Inflammatory macrophage treated with lipopolysaccharide for 4 hours (primary cell): ENCODE results near the gene RBM14.
"Not testable (repeated sequence)": the region's sequence is repeated elsewhere in the genome, so short reads cannot be mapped to it uniquely, and the experiment has no call there.

Source experiments
- DNase-seq: peaks from one replicate; pipeline ENCODE4 v3.0.0-alpha.2; 2020

Gene RBM14

DNA sequence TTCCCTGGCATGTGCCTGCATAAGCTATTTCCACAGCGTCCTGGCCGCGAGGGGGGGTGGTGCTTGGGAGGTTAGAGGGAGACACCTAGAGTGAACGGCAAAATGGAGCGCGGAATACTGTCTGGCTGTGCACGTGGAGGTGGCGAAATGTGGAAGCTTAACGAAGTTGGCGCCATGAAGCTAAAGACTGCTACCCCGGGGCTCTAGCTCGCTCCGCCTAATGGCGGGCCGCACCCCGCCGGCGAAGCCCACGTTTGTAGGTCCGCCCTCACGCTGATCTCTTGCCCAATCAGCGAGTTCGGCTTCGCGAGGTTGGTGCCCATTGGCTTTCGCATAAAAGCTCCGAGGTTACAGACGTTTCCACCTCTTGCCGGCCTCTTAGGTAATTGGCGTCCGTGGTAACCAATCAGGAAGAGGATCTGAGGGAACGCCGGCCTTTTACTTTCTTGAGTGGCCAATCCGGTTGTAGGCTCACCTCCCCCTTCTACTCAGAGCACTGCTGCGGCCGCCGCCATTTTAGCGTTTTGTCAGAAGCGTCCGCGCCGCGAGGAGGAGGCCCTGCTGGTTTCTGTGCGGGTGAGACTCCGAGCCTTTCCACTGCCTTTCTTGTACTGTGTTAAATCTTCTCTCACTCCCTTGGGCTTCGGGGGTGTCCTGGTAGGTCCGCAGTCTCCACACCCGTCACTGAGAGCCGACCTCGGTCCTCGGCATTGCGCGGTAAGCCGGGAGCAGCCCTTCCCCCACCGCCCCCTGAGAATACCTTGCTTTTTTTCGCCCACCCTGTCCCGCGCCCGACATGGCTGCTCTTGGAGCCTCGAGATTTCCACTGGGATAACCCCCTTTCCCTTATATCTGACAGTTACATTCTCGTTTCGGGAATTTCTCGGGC is 22.0 kb downstream of the RBM14 start, which contains the start of gene RBM4:
TSS of gene RBM4 (plus strand) at position 527 of the 889 bp plus-strand sequence. CDS start 1,009 bp downstream, outside the sequence.
- DNase-seq, result peak; percentile 100

DNA sequence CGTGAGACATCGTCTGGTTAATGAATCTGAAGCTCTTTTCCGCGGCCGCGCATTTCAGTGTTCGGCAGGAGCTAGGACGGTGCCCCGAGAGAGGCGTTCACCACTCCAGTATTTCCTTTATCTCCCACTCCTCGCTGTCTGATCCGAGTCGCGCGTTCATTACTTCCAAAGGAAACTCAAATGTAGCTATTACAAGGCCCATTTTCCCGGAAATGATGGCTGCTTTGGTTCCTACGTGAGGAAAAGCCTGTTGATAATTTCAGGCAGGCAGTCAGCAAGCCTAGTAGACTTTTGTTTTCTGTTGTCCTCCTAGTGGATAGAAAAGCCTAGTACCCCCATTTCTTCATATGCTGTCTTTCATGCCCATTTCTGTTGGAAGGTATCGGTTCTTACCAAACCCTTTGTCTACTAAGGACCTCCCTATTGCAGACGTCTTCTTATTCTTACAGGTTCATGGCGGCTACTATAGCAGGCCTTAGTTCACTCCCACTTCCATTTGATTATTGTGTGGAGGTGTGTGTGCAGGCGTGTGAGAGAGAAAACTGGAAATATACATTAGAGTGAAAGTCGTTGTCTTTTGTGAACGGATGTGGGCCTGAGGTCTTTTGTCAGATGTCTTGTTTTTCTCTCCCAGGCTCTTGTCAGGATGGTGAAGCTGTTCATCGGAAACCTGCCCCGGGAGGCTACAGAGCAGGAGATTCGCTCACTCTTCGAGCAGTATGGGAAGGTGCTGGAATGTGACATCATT is 22.8 kb downstream of the RBM14 start:
- DNase-seq, result peak; percentile 48

DNA sequence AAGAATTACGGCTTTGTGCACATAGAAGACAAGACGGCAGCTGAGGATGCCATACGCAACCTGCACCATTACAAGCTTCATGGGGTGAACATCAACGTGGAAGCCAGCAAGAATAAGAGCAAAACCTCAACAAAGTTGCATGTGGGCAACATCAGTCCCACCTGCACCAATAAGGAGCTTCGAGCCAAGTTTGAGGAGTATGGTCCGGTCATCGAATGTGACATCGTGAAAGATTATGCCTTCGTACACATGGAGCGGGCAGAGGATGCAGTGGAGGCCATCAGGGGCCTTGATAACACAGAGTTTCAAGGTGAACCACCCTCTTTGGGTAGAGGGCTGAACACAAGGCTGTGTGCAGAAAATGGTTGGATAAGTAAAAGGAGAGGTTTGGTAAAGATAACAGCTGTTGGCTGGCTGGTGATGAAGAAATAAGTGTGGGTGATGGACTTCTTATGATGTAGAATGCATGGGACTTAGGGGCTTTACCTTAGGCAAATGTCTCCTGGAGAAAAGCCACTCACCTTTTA is 23.4 kb downstream of the RBM14 start:
- not testable (repeated sequence) for DNase-seq

DNA sequence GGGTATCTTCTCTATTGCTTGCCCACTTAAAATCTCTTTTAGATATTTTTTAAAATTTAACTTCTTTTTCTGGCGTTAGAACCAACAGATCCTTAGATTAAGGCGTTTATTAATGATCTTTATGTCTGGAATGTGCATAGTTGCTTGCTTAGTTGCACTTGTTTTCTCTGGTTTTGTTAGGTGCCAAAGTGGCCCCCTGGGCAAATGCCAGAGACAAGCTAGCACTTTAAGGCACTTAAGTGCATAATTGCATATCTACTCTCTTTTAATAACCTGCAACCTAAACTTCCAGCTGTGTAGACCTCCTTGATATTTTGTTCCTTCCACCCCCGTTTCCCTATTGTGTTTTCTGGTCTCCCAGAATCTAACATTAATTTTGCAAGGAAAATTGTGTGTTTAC is 25.4 kb downstream of the RBM14 start:
- DNase-seq, result no peak

DNA sequence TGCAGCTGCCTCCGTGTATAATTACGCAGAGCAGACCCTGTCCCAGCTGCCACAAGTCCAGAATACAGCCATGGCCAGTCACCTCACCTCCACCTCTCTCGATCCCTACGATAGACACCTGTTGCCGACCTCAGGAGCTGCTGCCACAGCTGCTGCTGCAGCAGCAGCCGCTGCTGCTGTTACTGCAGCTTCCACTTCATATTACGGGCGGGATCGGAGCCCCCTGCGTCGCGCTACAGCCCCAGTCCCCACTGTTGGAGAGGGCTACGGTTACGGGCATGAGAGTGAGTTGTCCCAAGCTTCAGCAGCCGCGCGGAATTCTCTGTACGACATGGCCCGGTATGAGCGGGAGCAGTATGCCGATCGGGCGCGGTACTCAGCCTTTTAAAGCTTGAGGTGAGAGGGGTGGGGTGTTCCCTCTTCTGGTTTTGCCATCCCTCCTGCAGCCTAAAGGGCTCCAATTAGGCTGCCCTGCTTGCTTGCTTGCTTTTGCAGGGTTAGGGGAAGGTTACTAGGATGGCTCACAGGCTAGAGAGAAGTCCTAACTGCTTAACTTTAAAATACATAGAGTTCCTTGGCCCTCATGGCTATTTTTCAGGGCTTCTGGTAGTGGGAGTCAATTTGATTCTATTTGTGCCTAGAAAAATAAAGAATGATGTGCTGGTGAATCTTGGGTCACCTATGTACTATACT is 27.5 kb downstream of the RBM14 start:
- DNase-seq, result no peak

DNA sequence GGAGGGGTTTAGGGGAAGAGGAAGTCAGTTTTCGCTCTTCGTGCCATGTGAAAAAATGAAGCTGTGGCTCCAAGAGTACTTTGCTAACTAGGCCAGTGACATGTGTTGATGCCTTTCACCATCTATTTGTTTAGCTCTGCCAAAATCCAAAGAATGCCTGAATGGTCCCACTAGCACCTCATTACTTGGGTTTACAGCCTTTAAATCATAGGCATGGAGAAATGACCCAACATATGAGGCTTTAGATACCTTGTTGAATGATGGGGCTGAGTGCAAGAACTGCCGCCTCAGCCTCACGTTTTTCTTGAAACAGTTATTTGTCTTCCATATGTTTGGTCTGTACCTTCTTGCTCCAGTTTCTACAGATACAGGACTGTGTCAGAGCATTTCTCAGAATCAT is 30.4 kb downstream of the RBM14 start:
- DNase-seq, result no peak

DNA sequence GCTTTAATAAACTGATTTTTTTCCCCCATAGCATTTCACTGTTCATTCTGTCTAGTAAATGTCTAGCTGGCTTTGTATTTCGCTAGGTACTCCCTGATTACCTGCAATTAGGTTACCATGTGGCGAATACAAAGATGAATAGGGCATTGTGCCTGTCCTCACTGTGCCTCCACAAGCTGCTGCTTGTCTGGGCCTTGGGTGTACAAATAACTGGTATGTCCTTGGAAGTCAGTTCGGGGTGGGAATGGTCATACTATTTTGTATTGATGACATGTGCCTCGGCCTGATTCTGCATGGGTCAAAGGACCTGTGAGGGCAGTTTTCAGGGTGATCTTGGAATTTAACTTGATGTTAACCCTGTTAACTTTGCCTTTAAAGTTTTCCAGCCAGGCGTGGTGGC is 33.5 kb downstream of the RBM14 start:
- no peak for DNase-seq

DNA sequence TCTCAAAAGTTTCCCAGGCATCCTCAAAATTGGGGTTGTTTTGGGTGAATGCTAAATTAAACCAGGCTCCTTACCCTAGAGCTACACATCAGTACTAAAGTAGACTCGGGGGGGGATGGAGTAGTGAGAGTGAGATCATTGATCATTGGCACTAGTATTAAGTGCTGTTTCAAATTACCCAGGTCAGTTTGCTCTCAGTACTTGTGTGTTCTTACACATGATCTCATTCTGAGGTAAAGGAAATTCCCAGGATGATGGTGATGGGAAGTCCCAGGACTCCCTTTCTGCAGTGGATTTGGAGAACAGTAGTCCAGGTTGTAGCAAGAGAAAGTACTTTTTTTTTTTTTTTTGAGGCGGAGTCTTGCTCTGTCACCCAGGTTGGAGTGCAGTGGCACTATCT is 34.6 kb downstream of the RBM14 start:
- DNase-seq, result peak; percentile 17

DNA sequence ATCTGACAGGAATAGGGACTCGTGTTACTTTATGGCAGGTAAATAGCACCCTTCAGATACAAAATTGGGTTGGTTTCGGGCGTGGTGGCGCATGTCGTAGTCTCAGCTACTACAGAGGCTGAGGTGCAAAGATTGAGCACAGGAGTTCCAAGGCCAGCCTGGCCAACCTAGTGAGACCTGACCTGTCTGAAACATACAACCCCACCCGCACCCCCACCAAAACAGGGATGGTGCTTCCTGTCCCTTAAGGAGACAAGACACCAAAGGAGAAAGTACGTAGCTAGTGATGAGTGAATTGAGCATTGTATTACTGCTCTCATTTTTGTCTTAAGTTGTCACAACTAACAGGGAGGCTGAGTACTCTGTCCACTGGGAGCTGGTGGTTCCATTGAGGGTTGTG is 36.2 kb downstream of the RBM14 start:
- no peak for DNase-seq

DNA sequence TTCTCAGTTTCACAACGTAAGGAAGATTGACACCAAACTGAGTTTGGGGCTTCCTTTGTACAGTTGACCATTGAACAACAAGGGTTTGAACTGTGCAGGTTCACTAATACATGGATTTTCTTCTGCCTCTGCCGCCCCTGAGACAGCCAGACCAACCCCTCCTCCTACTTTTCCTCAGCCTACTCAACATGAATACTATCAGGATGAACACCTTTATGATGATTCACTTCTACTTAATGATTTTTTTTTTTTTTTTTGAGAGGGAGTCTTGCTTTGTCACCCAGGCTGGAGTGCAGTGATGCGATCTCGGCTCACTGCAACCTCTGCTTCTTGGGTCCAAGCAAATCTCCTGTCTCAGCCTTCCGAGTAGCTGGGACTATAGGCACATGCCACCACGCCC is 36.7 kb downstream of the RBM14 start:
- no peak for DNase-seq

DNA sequence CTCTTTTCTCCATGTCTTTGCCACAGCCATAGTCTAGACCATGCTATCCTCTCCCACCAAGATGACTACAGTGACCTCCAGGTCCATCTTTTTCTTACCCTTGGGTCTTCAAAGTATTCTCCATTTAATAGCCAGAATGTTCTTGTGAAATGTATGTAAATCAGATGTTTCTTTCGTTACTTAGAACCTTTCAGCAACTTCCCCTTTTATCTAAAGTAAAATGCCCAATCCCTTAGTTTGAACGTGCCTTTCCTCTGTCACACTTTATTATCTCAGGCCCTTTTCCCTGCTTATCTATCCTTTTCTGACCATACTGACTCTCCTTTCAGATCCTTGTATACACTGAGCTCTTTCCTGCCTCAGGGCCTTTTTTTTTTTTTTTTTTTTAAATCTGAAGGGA is 43.3 kb downstream of the RBM14 start:
- peak; percentile 60 for DNase-seq

DNA sequence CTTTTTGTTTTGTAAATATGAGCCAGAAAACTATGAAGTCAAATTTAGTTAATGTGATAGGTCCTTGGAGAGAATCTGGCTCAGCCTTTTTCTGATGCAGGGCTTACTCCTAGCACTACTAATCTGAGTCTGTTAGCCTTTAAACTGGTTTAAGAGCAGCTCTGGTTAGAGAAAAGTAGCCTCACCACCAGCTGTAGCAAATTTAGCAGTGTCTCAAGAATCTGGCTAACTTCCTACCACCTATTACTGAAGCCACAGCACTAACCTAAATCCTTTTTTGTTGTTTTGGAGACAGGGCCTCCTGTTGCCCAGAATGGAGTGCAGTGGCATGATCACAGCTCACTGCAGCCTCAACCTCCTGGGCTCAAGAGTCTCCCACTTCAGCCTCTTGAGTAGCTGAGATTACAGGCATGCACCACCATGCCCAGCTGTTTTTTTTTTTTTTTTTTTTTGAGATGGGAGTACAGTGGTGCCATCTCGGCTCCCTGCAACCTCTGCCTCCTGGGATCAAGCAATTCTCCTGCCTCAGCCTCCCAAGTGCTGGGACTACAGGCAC is 47.4 kb downstream of the RBM14 start:
- no peak for DNase-seq

DNA sequence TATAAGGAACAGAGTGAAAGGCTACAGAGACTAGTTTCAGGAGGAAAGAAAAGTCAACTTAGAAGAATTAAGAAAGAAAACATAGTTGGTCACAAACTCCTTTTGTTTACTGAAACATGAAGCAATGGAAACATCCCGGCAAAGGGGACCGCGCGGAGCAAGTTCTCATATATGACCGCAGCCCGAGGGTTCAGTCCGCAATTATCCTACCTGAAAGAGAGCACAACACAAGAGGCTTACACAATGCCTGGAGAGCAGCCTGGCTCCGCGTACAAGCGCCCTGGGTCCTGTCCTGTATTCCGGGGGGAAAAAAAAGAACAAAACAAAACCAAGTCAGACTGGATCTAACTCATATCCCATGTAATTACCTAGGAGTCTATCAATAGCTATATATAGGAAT is 48.9 kb downstream of the RBM14 start:
- no peak for DNase-seq

DNA sequence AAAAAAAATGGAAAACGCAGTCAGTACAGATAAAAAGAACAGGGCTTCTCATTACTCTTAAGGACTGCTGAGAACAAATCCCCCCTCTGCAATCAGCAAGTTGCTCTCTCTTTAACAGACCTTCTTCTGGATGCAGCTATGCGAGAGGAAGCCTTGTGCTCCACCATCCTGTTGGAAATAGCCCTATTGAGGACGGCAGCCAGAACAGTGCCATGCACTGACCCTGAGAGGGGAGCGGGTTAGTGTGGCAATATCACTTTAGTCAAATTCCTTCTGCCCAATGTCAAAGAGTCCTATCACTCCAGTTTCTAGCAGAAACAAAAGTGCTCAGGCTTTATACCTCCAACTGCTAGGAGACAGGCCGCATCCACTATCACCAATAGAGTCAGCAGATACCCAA is 54.4 kb downstream of the RBM14 start:
- no peak for DNase-seq

DNA sequence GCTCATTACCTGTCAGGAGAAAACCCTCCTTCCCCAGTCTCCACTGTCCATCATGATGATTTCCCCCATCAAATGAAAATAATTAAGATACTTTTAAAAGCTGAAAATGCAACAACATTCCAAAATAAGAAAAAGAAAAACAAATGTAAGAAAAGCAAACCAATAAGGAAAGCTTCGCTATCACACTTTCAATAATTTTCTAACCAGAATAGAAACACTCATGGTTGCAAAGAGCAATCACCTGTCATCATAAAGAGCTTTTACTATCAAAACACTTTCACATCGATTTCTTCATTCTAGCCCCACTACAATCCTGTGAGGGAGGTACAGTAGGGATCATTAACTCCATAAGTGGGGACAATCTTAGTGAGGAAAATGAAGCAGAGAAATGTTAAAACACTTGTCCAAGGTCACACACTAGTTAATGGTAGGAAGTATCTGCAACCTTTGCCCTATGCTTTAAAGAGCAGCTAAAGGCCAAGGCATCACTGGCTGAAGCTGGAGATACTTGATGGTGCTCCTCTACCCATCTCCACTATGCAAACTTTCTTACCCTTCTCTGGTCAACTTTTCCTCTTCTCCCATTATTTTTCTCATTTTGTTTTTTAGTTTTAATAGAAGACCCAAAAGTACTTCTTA is 58.7 kb downstream of the RBM14 start:
- DNase-seq, result no peak

DNA sequence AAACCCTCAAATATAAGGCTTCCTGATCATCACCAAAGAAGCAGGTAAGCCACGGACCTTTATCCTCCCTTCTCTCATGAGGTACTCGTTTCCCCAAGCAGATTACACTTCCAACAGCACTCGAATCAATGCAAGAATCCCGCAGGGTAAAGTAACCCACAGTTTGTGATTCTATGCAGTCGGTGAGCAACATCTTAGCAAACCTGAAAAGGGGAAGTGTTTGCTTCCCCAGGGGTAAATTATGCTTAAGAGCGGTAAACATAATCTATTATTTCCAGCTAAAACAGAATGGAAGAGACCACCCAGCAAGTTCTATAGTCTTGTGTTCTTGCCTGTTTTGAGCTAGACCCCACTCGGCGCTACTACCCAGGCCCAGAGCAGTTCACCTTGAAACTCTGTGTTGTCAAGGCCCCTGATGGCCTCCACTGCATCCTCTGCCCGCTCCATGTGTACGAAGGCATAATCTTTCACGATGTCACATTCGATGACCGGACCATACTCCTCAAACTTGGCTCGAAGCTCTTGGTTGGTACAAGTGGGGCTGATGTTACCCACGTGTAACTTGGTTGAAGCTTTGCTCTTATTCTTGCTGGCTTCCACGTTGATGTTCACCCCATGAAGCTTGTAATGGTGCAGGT is 60.0 kb downstream of the RBM14 start:
- peak; percentile 39 for DNase-seq
